OCI-LY7 (cell line): ENCODE data around the gene LGI4. TPM values are rescaled to one million over a fixed set of nuclear protein-coding genes. Genes with fewer than 3 reads are reported as not detected.

ENCODE experiments used
- BruUV-seq: library from RNA; stranded (reverse); fragments of 400-500 nt; replicated peaks from 2 replicates; lab custom pipeline; 2021; lab: Mats Ljungman, UMichigan
- CTCF ChIA-PET: fragments of 300-600 bp; sonication (Branson Sonifier 250); formaldehyde crosslinking; loops from one replicate; lab custom pipeline; 2022; ENCODE audit warnings: antibody characterized with exemption; ENCODE audit not compliant: unreplicated experiment; lab: Charles Lee
- POLR2A ChIA-PET: fragments of 300-600 bp; sonication (Branson Sonifier 250); formaldehyde crosslinking; loops from one replicate; lab custom pipeline; 2022; ENCODE audit warnings: antibody characterized with exemption; lab: Charles Lee
- DNase-seq: peaks from one replicate; pipeline ENCODE4 v3.0.0-alpha.2; 2015; ENCODE audit warnings: low spot score
- H2AFZ ChIP-seq: fragments of 200-600 bp; sonication (generic), shearing (Covaris generic); 2 replicates; pipeline ENCODE4 v1.6.1; 2014; ENCODE audit warnings: mild to moderate bottlenecking, antibody characterized with exemption, low read length, moderate library complexity
- H3K27ac ChIP-seq: fragments of 200-600 bp; sonication (generic); 2 replicates; pipeline ENCODE4 v1.5.1; 2014; ENCODE audit warnings: mixed run types, low read depth, mild to moderate bottlenecking, moderate library complexity, low read length, inconsistent platforms; ENCODE audit not compliant: poor library complexity, severe bottlenecking
- H3K36me3 ChIP-seq: fragments of 200-600 bp; sonication (generic); 2 replicates; pipeline ENCODE4 v1.6.1; 2014; ENCODE audit warnings: mild to moderate bottlenecking, antibody characterized with exemption, low read length, moderate library complexity, mixed read lengths; ENCODE audit not compliant: insufficient read depth
- H3K4me1 ChIP-seq: fragments of 200-600 bp; sonication (generic); 2 replicates; pipeline ENCODE4 v1.5.1; 2014; ENCODE audit warnings: mild to moderate bottlenecking, low read length; ENCODE audit not compliant: insufficient read depth, poor library complexity, severe bottlenecking
- H3K4me2 ChIP-seq: fragments of 200-600 bp; sonication (generic); 2 replicates; pipeline ENCODE4 v1.6.1; 2014; ENCODE audit warnings: mild to moderate bottlenecking, low read length
- H3K4me3 ChIP-seq: fragments of 200-600 bp; sonication (generic); 2 replicates; pipeline ENCODE4 v1.5.1; 2014; ENCODE audit warnings: mild to moderate bottlenecking, low read depth, low read length; ENCODE audit not compliant: poor library complexity, severe bottlenecking
- H3K79me2 ChIP-seq: fragments of 200-600 bp; sonication (generic); 2 replicates; pipeline ENCODE4 v1.6.1; 2016; ENCODE audit warnings: low read depth, mild to moderate bottlenecking, low read length, moderate library complexity, mixed read lengths; ENCODE audit not compliant: insufficient read depth
- H3K9me2 ChIP-seq: fragments of 200-600 bp; sonication (generic); 2 replicates; pipeline ENCODE4 v1.6.1; 2016; ENCODE audit warnings: mild to moderate bottlenecking, low read length, mixed read lengths; ENCODE audit not compliant: insufficient read depth
- H3K9me3 ChIP-seq: fragments of 200-600 bp; sonication (generic); 2 replicates; pipeline ENCODE4 v1.6.1; 2014; ENCODE audit warnings: mild to moderate bottlenecking, mixed run types, low read length, mixed read lengths
- H4K20me1 ChIP-seq: fragments of 200-600 bp; sonication (generic); 2 replicates; pipeline ENCODE4 v1.6.1; 2014; ENCODE audit warnings: mild to moderate bottlenecking, antibody characterized with exemption, low read length, moderate library complexity, mixed read lengths; ENCODE audit not compliant: insufficient read depth
- CTCF ChIP-seq: fragments of 200-600 bp; sonication (generic); conservative IDR thresholded peaks from 2 replicates; pipeline ENCODE4 v1.5.1; 2014; ENCODE audit warnings: mild to moderate bottlenecking, antibody characterized with exemption, low read length, moderate library complexity, mixed read lengths
- EZH2phosphoT487 ChIP-seq: fragments of 200-600 bp; sonication (generic); IDR thresholded peaks from 2 replicates; pipeline ENCODE4 v1.6.1; 2018; ENCODE audit warnings: low read depth, borderline replicate concordance, mild to moderate bottlenecking, mixed run types, antibody characterized with exemption, low read length, moderate library complexity, mixed read lengths
- intact Hi-C: fragments of 100-400 bp; cut with micrococcal nuclease; formaldehyde crosslinking; loops from one replicate; pipeline ENCODE4 v1.10.0; 2022; ENCODE audit not compliant: unreplicated experiment
- total RNA-seq, 2 experiments: library from RNA; depleted of rRNA in 1 of 2; stranded (reverse); fragments of >200 nt in 1 of 2; shearing (Covaris generic) in 1 of 2; gene quantifications; 2 replicates each; pipeline ENCODE4 v1.2.3, GENCODE V29; 2014 to 2022

The LGI4 gene
- total RNA-seq, 2 experiments from 2014 or later, result 0.28 to 5.9 TPM

GRCh38 chr19:35168196-35168595 lies 33.3 kb upstream of the LGI4 start:
- H3K36me3 ChIP-seq, result peaks cover 79% of the 10 kb centered on the region
- POLR2A ChIA-PET, result interaction anchor here (0.5 to 0.6 kb wide), 2 partner anchors 26 to 210 kb away, joined by 3 read pairs; no protein-coding TSS in a partner anchor
- no peaks in the 10 kb centered on the region for H3K9me2 ChIP-seq
- no peak for TF ChIP-seq CTCF
- no peak for TF ChIP-seq EZH2phosphoT487
- DNase-seq, result no peak
- no TSS peak for BruUV-seq
- no peak overlapping the region for H2AFZ ChIP-seq
- no peaks in the 10 kb centered on the region for H3K79me2 ChIP-seq
- no peak overlapping the region for H3K4me3 ChIP-seq
- H3K4me1 ChIP-seq, result no peaks in the 10 kb centered on the region
- no peak overlapping the region for H3K27ac ChIP-seq
- CTCF ChIA-PET, result interaction anchor here (1.1 kb wide), 1 partner anchor 35 kb away, joined by 3 read pairs; no protein-coding TSS in a partner anchor
- H3K9me3 ChIP-seq, result peaks cover 20% of the 10 kb centered on the region; the same call in 1 of the 2 replicates
- H4K20me1 ChIP-seq, result no peaks in the 10 kb centered on the region
- intact Hi-C loops, result no loop called here
- H3K4me2 ChIP-seq, result no peak overlapping the region

GRCh38 chr19:35167251-35168119 lies 32.6 kb upstream of the LGI4 start:
- Histone ChIP-seq H4K20me1 (no peaks in the 10 kb centered on the region), H3K79me2 (no peaks in the 10 kb centered on the region), H3K4me1 (no peaks in the 10 kb centered on the region), H3K4me3 (no peak overlapping the region), H3K27ac (no peak overlapping the region), H3K9me3 (peaks cover 20% of the 10 kb centered on the region; the same call in 1 of the 2 replicates), H3K36me3 (peaks cover 86% of the 10 kb centered on the region), H3K9me2 (no peaks in the 10 kb centered on the region), H3K4me2 (no peak overlapping the region), H2AFZ (no peak overlapping the region)
- intact Hi-C loops, result no loop called here
- BruUV-seq, result no TSS peak
- ChIA-PET POLR2A (interaction anchor here (0.5 to 0.6 kb wide), 2 partner anchors 25 to 53 kb away, joined by 3 read pairs; no protein-coding TSS in a partner anchor), CTCF (no interaction called here)
- no peak for DNase-seq
- no peak for TF ChIP-seq EZH2phosphoT487
- no peak for TF ChIP-seq CTCF
